H9 (cell line): ENCODE results near the gene EIF2AK2. TPM values are rescaled to one million over a fixed set of nuclear protein-coding genes. Genes with fewer than 3 reads are reported as not detected.

ENCODE experiments used
- DNase-seq: peaks from one replicate; pipeline ENCODE4 v3.0.0-alpha.2; 2017
- H2AFZ ChIP-seq: one replicate; pipeline ENCODE4 v1.6.1; 2013; ENCODE audit warnings: mild to moderate bottlenecking, low read length, control low read depth, moderate library complexity
- H2AK5ac ChIP-seq: 2 replicates; pipeline ENCODE4 v1.6.1; 2013; ENCODE audit warnings: low read length, control low read depth, mixed read lengths; ENCODE audit not compliant: insufficient read length
- H2BK120ac ChIP-seq: one replicate; pipeline ENCODE4 v1.6.1; 2013; ENCODE audit warnings: low read depth, mild to moderate bottlenecking, low read length, control low read depth, inconsistent platforms; ENCODE audit not compliant: poor library complexity, severe bottlenecking
- H2BK12ac ChIP-seq: 2 replicates; pipeline ENCODE4 v1.6.1; 2013; ENCODE audit warnings: low read length, control low read depth, mixed read lengths, low read depth; ENCODE audit not compliant: insufficient read length
- H2BK15ac ChIP-seq: 2 replicates; pipeline ENCODE4 v1.6.1; 2013; ENCODE audit warnings: low read depth, low read length, control low read depth
- H2BK20ac ChIP-seq: one replicate; pipeline ENCODE4 v1.6.1; 2013; ENCODE audit warnings: low read depth, mild to moderate bottlenecking, low read length, control low read depth, inconsistent platforms; ENCODE audit not compliant: poor library complexity, severe bottlenecking
- H2BK5ac ChIP-seq: 2 replicates; pipeline ENCODE4 v1.6.1; 2013; ENCODE audit warnings: low read length, control low read depth, mixed read lengths; ENCODE audit not compliant: insufficient read length
- H3K14ac ChIP-seq: 2 replicates; pipeline ENCODE4 v1.6.1; 2013; ENCODE audit warnings: low read length, control low read depth; ENCODE audit not compliant: insufficient read depth
- H3K18ac ChIP-seq: 2 replicates; pipeline ENCODE4 v1.6.1; 2013; ENCODE audit warnings: low read depth, mild to moderate bottlenecking, mixed read lengths, low read length, control low read depth; ENCODE audit not compliant: insufficient read length
- H3K23ac ChIP-seq: 2 replicates; pipeline ENCODE4 v1.6.1; 2013; ENCODE audit warnings: low read length, control low read depth, mixed read lengths, low read depth; ENCODE audit not compliant: insufficient read length
- H3K23me2 ChIP-seq: 2 replicates; pipeline ENCODE4 v1.6.1; 2013; ENCODE audit warnings: low read depth, mild to moderate bottlenecking, mixed read lengths, low read length, control low read depth; ENCODE audit not compliant: insufficient read length, poor library complexity, severe bottlenecking
- H3K27ac ChIP-seq: 2 replicates; pipeline ENCODE4 v1.5.1; 2013; ENCODE audit warnings: low read length, control low read depth, mixed read lengths, low read depth; ENCODE audit not compliant: insufficient read length
- H3K27me3 ChIP-seq: 2 replicates; pipeline ENCODE4 v1.6.1; 2013; ENCODE audit warnings: low read length, control low read depth, inconsistent platforms; ENCODE audit not compliant: insufficient read depth
- H3K4ac ChIP-seq: 2 replicates; pipeline ENCODE4 v1.6.1; 2013; ENCODE audit warnings: low read depth, mild to moderate bottlenecking, control low read depth, inconsistent platforms, low read length, moderate library complexity
- H3K4me1 ChIP-seq: 2 replicates; pipeline ENCODE4 v1.6.1; 2013; ENCODE audit warnings: low read length, control low read depth, inconsistent platforms; ENCODE audit not compliant: insufficient read depth
- H3K4me2 ChIP-seq: 2 replicates; pipeline ENCODE4 v1.6.1; 2013; ENCODE audit warnings: low read length, control low read depth, mixed read lengths; ENCODE audit not compliant: insufficient read length, insufficient read depth
- H3K56ac ChIP-seq: 2 replicates; pipeline ENCODE4 v1.6.1; 2013; ENCODE audit warnings: low read depth, mild to moderate bottlenecking, mixed read lengths, low read length, control low read depth; ENCODE audit not compliant: insufficient read length
- H3K79me1 ChIP-seq: 2 replicates; pipeline ENCODE4 v1.6.1; 2013; ENCODE audit warnings: low read depth, mild to moderate bottlenecking, moderate library complexity, low read length, control low read depth, inconsistent platforms; ENCODE audit not compliant: insufficient read depth, poor library complexity, severe bottlenecking
- H3K79me2 ChIP-seq: 2 replicates; pipeline ENCODE4 v1.6.1; 2013; ENCODE audit warnings: low read length, control low read depth, inconsistent platforms; ENCODE audit not compliant: insufficient read depth
- H3K9ac ChIP-seq: 2 replicates; pipeline ENCODE4 v1.6.1; 2013; ENCODE audit warnings: low read length, control low read depth, mixed read lengths; ENCODE audit not compliant: insufficient read length; ENCODE audit errors: extremely low read depth
- H3K9me3 ChIP-seq: one replicate; pipeline ENCODE4 v1.6.1; 2013; ENCODE audit warnings: low read depth, low read length, inconsistent platforms; ENCODE audit not compliant: control insufficient read depth
- H3T11ph ChIP-seq: one replicate; pipeline ENCODE4 v1.6.1; 2013; ENCODE audit warnings: mild to moderate bottlenecking, low read length, control low read depth, inconsistent platforms
- H4K20me1 ChIP-seq: one replicate; pipeline ENCODE4 v1.6.1; 2013; ENCODE audit not compliant: control insufficient read depth, insufficient read length, insufficient read depth
- H4K5ac ChIP-seq: 2 replicates; pipeline ENCODE4 v1.6.1; 2013; ENCODE audit warnings: low read depth, mild to moderate bottlenecking, mixed read lengths, low read length, control low read depth; ENCODE audit not compliant: insufficient read length
- H4K8ac ChIP-seq: replicated peaks from 2 replicates; pipeline ENCODE4 v1.6.1; 2013; ENCODE audit warnings: low read length, control low read depth, mixed read lengths, low read depth; ENCODE audit not compliant: insufficient read length
- H4K91ac ChIP-seq: 2 replicates; pipeline ENCODE4 v1.6.1; 2013; ENCODE audit warnings: low read depth, mild to moderate bottlenecking, moderate library complexity, mixed read lengths, low read length, control low read depth; ENCODE audit not compliant: insufficient read length
- H3K27ac Mint-ChIP-seq, 3 experiments: 2 replicates in 2 of 3; 3 replicates in 1 of 3; pipeline ENCODE4 v1.8.0; 2020 to 2021; ENCODE audit warnings: mixed read lengths in 3 of 3, mild to moderate bottlenecking in 1 of 3, moderate library complexity in 1 of 3
- H3K27me3 Mint-ChIP-seq: 2 replicates; pipeline ENCODE4 v1.8.0; 2021; ENCODE audit warnings: low read depth, mild to moderate bottlenecking, moderate library complexity, mixed read lengths
- H3K36me3 Mint-ChIP-seq, 3 experiments: 2 replicates in 2 of 3; 3 replicates in 1 of 3; pipeline ENCODE4 v1.8.0; 2020 to 2021; ENCODE audit warnings: low read depth in 3 of 3, mixed read lengths in 3 of 3; ENCODE audit not compliant: insufficient read depth in 1 of 3
- H3K4me1 Mint-ChIP-seq, 2 experiments: 2 replicates each; pipeline ENCODE4 v1.8.0; 2020; ENCODE audit warnings: mixed read lengths in 2 of 2
- H3K4me3 Mint-ChIP-seq, 2 experiments: 2 replicates in 1 of 2; 3 replicates in 1 of 2; pipeline ENCODE4 v1.8.0; 2020 to 2021; ENCODE audit warnings: mild to moderate bottlenecking in 2 of 2, mixed read lengths in 2 of 2, moderate library complexity in 1 of 2
- H3K9me3 Mint-ChIP-seq, 2 experiments: 2 replicates in 1 of 2; 3 replicates in 1 of 2; pipeline ENCODE4 v1.8.0; 2020; ENCODE audit warnings: mild to moderate bottlenecking in 2 of 2, mixed read lengths in 2 of 2, moderate library complexity in 1 of 2
- CTCF ChIP-seq: fragments of 200-600 bp; sonication (generic); conservative IDR thresholded peaks from 3 replicates; pipeline ENCODE4 v1.8.0; 2021; ENCODE audit warnings: antibody characterized with exemption, mild to moderate bottlenecking
- whole genome bisulfite sequencing: extraction: QIAGEN DNeasy Blood & Tissue Kit; methylation state at CpG from one replicate; pipeline ENCODE4 v1.1.7; 2013; ENCODE audit warnings: missing lambda C conversion rate, low lambda C conversion rate, mixed read lengths; ENCODE audit not compliant: insufficient read length; ENCODE audit errors: extremely low coverage; 5-methylcytosine and 5-hydroxymethylcytosine counted together
- total RNA-seq: library from RNA; stranded (reverse); gene quantifications from 2 replicates; pipeline ENCODE4 v1.2.1, GENCODE V29; 2021

EIF2AK2 gene
- total RNA-seq, 1 experiment from 2014 or later = 55.7 TPM

GRCh38 chr2:37125416-37125815 lies 31.4 kb downstream of the EIF2AK2 start:
- Histone ChIP-seq H3K4ac (no peak overlapping the region), H3K14ac (no peak overlapping the region), H2BK20ac (no peak overlapping the region), H4K91ac (no peak overlapping the region), H3K18ac (no peak overlapping the region), H3K9ac (no peak overlapping the region), H3K4me2 (no peak overlapping the region), H3K79me1 (no peaks in the 10 kb centered on the region), H3K27me3 (no peaks in the 10 kb centered on the region), H2BK15ac (no peak overlapping the region), H4K20me1 (no peaks in the 10 kb centered on the region), H3K27ac (no peak overlapping the region), H2AK5ac (no peak overlapping the region), H4K8ac (no peak overlapping the region), H3K9me3 (no peaks in the 10 kb centered on the region), H3K23ac (no peak overlapping the region), H3K4me1 (no peaks in the 10 kb centered on the region), H3T11ph (no peak overlapping the region), H2AFZ (no peak overlapping the region), H3K56ac (no peak overlapping the region), H2BK12ac (no peak overlapping the region), H3K79me2 (no peaks in the 10 kb centered on the region), H4K5ac (no peak overlapping the region), H3K23me2 (no peaks in the 10 kb centered on the region), H2BK120ac (no peak overlapping the region), H2BK5ac (no peak overlapping the region)
- DNase-seq = no peak
- H3K4me3 Mint-ChIP-seq = no peak overlapping the region
- TF ChIP-seq CTCF = no peak
- no peak overlapping the region for H3K27ac Mint-ChIP-seq
- H3K27me3 Mint-ChIP-seq = no peaks in the 10 kb centered on the region
- peaks cover 13 to 63% (median 56%) of the 10 kb centered on the region in 3 experiments for H3K36me3 Mint-ChIP-seq
- WGBS = no CpG with 5 or more reads among the region's 2 CpGs
- H3K9me3 Mint-ChIP-seq = no peaks in the 10 kb centered on the region; a peak in 1 of 5 replicates
- no peaks in the 10 kb centered on the region for H3K4me1 Mint-ChIP-seq
